HepG2 (cell line): ENCODE results near the gene TAF8. TPM values are rescaled to one million over a fixed set of nuclear protein-coding genes. Genes with fewer than 3 reads are reported as not detected.

Source experiments
- ARHGAP35 ChIP-seq: sonication (generic); formaldehyde crosslinking; IDR thresholded peaks from 2 replicates; pipeline ENCODE4 v1.9.0; 2022; ENCODE audit warnings: mild to moderate bottlenecking, inconsistent platforms, moderate library complexity, missing genetic modification reagents, borderline replicate concordance
- ATF7-NPFF ChIP-seq: sonication (generic); formaldehyde crosslinking; IDR thresholded peaks from 2 replicates; pipeline ENCODE4 v1.8.1; 2023; ENCODE audit warnings: mild to moderate bottlenecking, low read depth, missing genetic modification reagents, moderate library complexity
- CSRNP2 ChIP-seq: sonication (generic); formaldehyde crosslinking; conservative IDR thresholded peaks from 2 replicates; pipeline ENCODE4 v1.8.0; 2022; ENCODE audit warnings: low read depth, missing genetic modification reagents
- DR1 ChIP-seq: sonication (generic); formaldehyde crosslinking; IDR thresholded peaks from 2 replicates; pipeline ENCODE4 v1.8.0; 2021; ENCODE audit warnings: mild to moderate bottlenecking, missing genetic modification reagents, inconsistent platforms
- FOXO1 ChIP-seq: sonication (generic); formaldehyde crosslinking; IDR thresholded peaks from 2 replicates; pipeline ENCODE4 v1.4.0; 2020; ENCODE audit warnings: missing genetic modification reagents
- GPN1 ChIP-seq: sonication (generic); formaldehyde crosslinking; IDR thresholded peaks from 2 replicates; pipeline ENCODE4 v1.5.1; 2020; ENCODE audit warnings: missing genetic modification reagents, borderline replicate concordance
- HOXD1 ChIP-seq: sonication (generic); formaldehyde crosslinking; IDR thresholded peaks from 2 replicates; pipeline ENCODE4 v1.5.0; 2020; ENCODE audit warnings: missing genetic modification reagents
- JARID2 ChIP-seq: sonication (generic); formaldehyde crosslinking; IDR thresholded peaks from 2 replicates; pipeline ENCODE4 v1.8.1; 2023; ENCODE audit warnings: missing genetic modification reagents, inconsistent platforms; ENCODE audit not compliant: insufficient replicate concordance
- MATR3 ChIP-seq: sonication (generic); formaldehyde crosslinking; IDR thresholded peaks from 2 replicates; pipeline ENCODE4 v1.4.0; 2020; ENCODE audit warnings: missing genetic modification reagents
- MAX ChIP-seq: IDR thresholded peaks from 2 replicates; pipeline ENCODE4 v1.6.1; 2012; ENCODE audit warnings: inconsistent platforms
- MED13 ChIP-seq: sonication (generic); formaldehyde crosslinking; IDR thresholded peaks from 2 replicates; pipeline ENCODE4 v1.5.0; 2020; ENCODE audit warnings: missing genetic modification reagents
- MLXIP ChIP-seq: sonication (generic); formaldehyde crosslinking; IDR thresholded peaks from 2 replicates; pipeline ENCODE4 v1.9.0; 2021; ENCODE audit warnings: missing genetic modification reagents, borderline replicate concordance
- MTF1 ChIP-seq: sonication (generic); formaldehyde crosslinking; IDR thresholded peaks from 2 replicates; pipeline ENCODE4 v1.5.0; 2020; ENCODE audit warnings: missing genetic modification reagents
- NAIF1 ChIP-seq: sonication (generic); formaldehyde crosslinking; IDR thresholded peaks from 2 replicates; pipeline ENCODE4 v1.5.0; 2020; ENCODE audit warnings: mild to moderate bottlenecking, missing genetic modification reagents, borderline replicate concordance
- PAX8 ChIP-seq: sonication (generic); formaldehyde crosslinking; IDR thresholded peaks from 2 replicates; pipeline ENCODE4 v1.8.0; 2022; ENCODE audit warnings: mild to moderate bottlenecking, missing genetic modification reagents, borderline replicate concordance
- SKI ChIP-seq: fragments of 450-650 bp; IDR thresholded peaks from one replicate; pipeline ENCODE4 v1.6.1; 2018; ENCODE audit warnings: mild to moderate bottlenecking; ENCODE audit not compliant: partially characterized antibody
- SNAPC5 ChIP-seq: sonication (generic); formaldehyde crosslinking; IDR thresholded peaks from 2 replicates; pipeline ENCODE4 v1.8.1; 2023; ENCODE audit warnings: mild to moderate bottlenecking, missing genetic modification reagents, borderline replicate concordance
- SOX6 ChIP-seq, 2 experiments: fragments of 450-650 bp in 1 of 2; sonication (generic) in 1 of 2; formaldehyde crosslinking in 1 of 2; IDR thresholded peaks; 2 replicates each; pipeline versions ENCODE4 v1.4.0 to v1.6.1; 2017 to 2020; ENCODE audit warnings: antibody characterized with exemption in 1 of 2, mild to moderate bottlenecking in 1 of 2, missing genetic modification reagents in 1 of 2
- TRIM22 ChIP-seq: fragments of 450-650 bp; IDR thresholded peaks from 2 replicates; pipeline ENCODE4 v1.6.1; 2017
- ZNF367 ChIP-seq: sonication (generic); formaldehyde crosslinking; IDR thresholded peaks from 2 replicates; pipeline ENCODE4 v1.4.0; 2020; ENCODE audit warnings: missing genetic modification reagents, borderline replicate concordance
- ZNF7 ChIP-seq: IDR thresholded peaks from 2 replicates; pipeline ENCODE4 v1.6.1; 2016; ENCODE audit warnings: missing biosample characterization, missing genetic modification reagents
- polyA plus RNA-seq, 8 experiments: library from polyadenylated mRNA; depleted of rRNA in 3 of 8; stranded (reverse) in 7 of 8; unstranded in 1 of 8; fragments of >200 nt; fragmentation: Illumina TruSeq in 4 of 8; extraction: Trizol in 4 of 8; gene quantifications; 2 replicates each; pipeline versions ENCODE4 v1.2.1 to v1.2.3, GENCODE V29; 2011 to 2016; ENCODE audit warnings: low read depth in 4 of 8, missing spikeins in 1 of 8, mixed read lengths in 1 of 8; ENCODE audit not compliant: insufficient read depth in 1 of 8
- total RNA-seq, 5 experiments: library from RNA; depleted of rRNA; stranded (reverse); fragments of >200 nt; fragmentation: Illumina TruSeq; extraction: Trizol; gene quantifications; 2 replicates each; pipeline ENCODE4 v1.2.3, GENCODE V29; 2016; ENCODE audit warnings: low read depth in 1 of 5

Gene TAF8
- total and polyA plus RNA-seq, 2 of the 13 experiments (the other 11 are each of a cell fraction or from before 2014, with no cell fraction given): 25.2 to 25.8 TPM

- TF ChIP-seq MTF1 (peak; percentile 71; the same call in 1 of the 2 replicates), SNAPC5 (CRISPR knock-in tag) (peak; percentile 95; the same call in 1 of the 2 replicates), GPN1 (CRISPR knock-in tag) (no peak; the same call in 1 of the 2 replicates), MLXIP (CRISPR knock-in tag) (peak; percentile 87), MAX (peak; percentile 87), DR1 (CRISPR knock-in tag) (peak; percentile 85), SOX6 (IDR thresholded peaks at IDR 0.05) (no peak), SOX6 (CRISPR knock-in tag; IDR thresholded peaks at IDR 0.05) (peak; percentile 46; the same call in 1 of the 2 replicates), FOXO1 (CRISPR knock-in tag) (peak; percentile 45), JARID2 (CRISPR knock-in tag) (peak; percentile 42), NAIF1 (CRISPR knock-in tag) (peak; percentile 64), HOXD1 (CRISPR knock-in tag) (0 out of 2 replicates have a peak, but pooled peaks have one; percentile 44), ATF7-NPFF (CRISPR knock-in tag) (no peak; the same call in none of the 2 replicates), ZNF7 (CRISPR knock-in tag) (no peak), TRIM22 (no peak), PAX8 (CRISPR knock-in tag) (no peak), ARHGAP35 (0 out of 2 replicates have a peak, but pooled peaks have one; percentile 85), ZNF367 (CRISPR knock-in tag) (peak; percentile 87; the same call in 1 of the 2 replicates), MED13 (CRISPR knock-in tag) (peak; percentile 80; the same call in 1 of the 2 replicates), CSRNP2 (CRISPR knock-in tag) (no peak), SKI (peak; percentile 37), MATR3 (CRISPR knock-in tag) (no peak)
These were observed at the start of gene TAF8 (continued) for GRCh38 chr6:42050297-42051267.
